ENCODE data around the gene TMEM183A.

TMEM183A gene

DNA sequence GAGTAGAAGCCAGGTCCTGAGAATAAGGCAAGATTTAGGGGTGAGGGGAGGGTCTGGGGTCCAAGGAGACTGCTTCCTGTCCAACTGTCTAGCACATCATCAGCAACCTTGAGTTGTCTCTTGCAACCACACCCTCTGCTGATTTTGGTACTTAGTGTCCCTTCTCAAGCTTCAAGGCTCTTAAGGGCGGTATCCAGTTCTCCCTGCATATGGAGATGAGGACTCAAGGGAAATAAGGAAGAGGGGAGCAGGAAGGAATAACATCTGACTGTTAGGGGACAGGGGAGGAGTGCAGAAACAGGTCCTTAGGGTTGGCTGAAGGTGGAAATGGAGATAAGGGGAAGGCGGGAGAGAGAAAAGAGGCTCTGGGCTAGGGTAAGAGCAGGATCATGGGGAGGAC, 66.3 kb downstream of the TMEM183A start:
- Histone ChIP-seq H3K4me1 (ENCODE audit: control insufficient read depth, insufficient read depth, low read length) (peaks cover 12% of the 10 kb centered on the region), H3K27ac (ENCODE audit: low read length) (no peak overlapping the region), H3K36me3 (ENCODE audit: control insufficient read depth in 2 of 2, insufficient read depth in 2 of 2, low read length in 2 of 2) (no peaks in the 10 kb centered on the region), H3K9me3 (ENCODE audit: control insufficient read depth in 2 of 2, low read length in 2 of 2) (no peaks in the 10 kb centered on the region), H3K4me3 (ENCODE audit: low read length in 2 of 2) (no peak overlapping the region), H3K9ac (ENCODE audit: low read length in 2 of 2) (no peak overlapping the region), H3K27me3 (ENCODE audit: control insufficient read depth in 1 of 2, insufficient read depth in 2 of 2, low read length in 2 of 2) (peaks cover 4 to 7% of the 10 kb centered on the region in 2 donors)

All from stomach smooth muscle (tissue), 2 donors.